ENCODE results near the gene CEBPB. TPM values are rescaled to one million over a fixed set of nuclear protein-coding genes. Genes with fewer than 3 reads are reported as not detected.
"Not testable (repeated sequence)": the region's sequence is repeated elsewhere in the genome, so short reads cannot be mapped to it uniquely, and the experiment has no call there.

Gene CEBPB
- total RNA-seq, 2 experiments from 2014 or later, result 28.9 to 40.1 TPM

GRCh38 chr20:50200482-50201104 is 10.0 kb downstream of the CEBPB start:
- H3K4me3 Mint-ChIP-seq, result no peak overlapping the region
- peaks cover 1% of the 10 kb centered on the region for H3K27me3 Mint-ChIP-seq
- ATAC-seq (no peak), DNase-seq (no peak)
- intact Hi-C loops (cut with DNase I, micrococcal nuclease), result no loop called here
- H3K36me3 Mint-ChIP-seq (ENCODE audit: low read depth), result peaks cover 5% of the 10 kb centered on the region
- H3K27ac Mint-ChIP-seq, result no peak overlapping the region
- H3K4me1 Mint-ChIP-seq, result peaks cover 18% of the 10 kb centered on the region
- H3K9me3 Mint-ChIP-seq (ENCODE audit: low read depth), result peaks cover 17% of the 10 kb centered on the region
- CTCF ChIA-PET, result interaction anchor here (1.2 kb wide), 1 partner anchor 8 kb away, joined by 3 read pairs; no protein-coding TSS in a partner anchor
- POLR2A ChIA-PET, result no interaction called here

DNA sequence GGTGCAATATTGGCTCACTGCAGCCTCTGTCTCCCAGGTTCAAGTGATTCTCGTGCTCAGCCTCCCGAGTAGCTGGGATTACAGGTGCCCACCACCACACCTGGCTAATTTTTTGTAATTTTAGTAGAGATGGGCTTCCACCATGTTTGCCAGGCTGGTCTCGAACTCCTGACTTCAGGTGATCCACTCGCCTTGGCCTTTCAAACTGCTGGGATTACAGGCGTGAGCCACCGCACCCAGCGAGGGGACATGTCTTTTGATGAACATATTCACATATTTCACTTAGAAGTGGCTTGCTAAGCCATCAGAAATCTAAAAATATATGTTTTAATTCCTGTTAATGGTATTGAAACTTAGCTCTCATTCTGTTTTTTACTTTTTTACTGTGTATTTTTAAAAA is 11.1 kb downstream of the CEBPB start:
- H3K27ac Mint-ChIP-seq; H3K4me3 Mint-ChIP-seq; H3K36me3 Mint-ChIP-seq (ENCODE audit: low read depth); DNase-seq; intact Hi-C loops (cut with DNase I, micrococcal nuclease); H3K27me3 Mint-ChIP-seq; ATAC-seq: not testable (repeated sequence)
- CTCF ChIA-PET, result interaction anchor here (0.6 to 2.6 kb wide), 6 partner anchors 13 to 262 kb away, joined by 3 to 8 read pairs (median 3); no protein-coding TSS in a partner anchor
- peaks cover 18% of the 10 kb centered on the region for H3K4me1 Mint-ChIP-seq
- POLR2A ChIA-PET, result interaction anchor here (0.6 kb wide), 1 partner anchor 10 kb away, joined by 4 read pairs; no protein-coding TSS in a partner anchor
- H3K9me3 Mint-ChIP-seq (ENCODE audit: low read depth), result peaks cover 17% of the 10 kb centered on the region

GRCh38 chr20:50202677-50203076 is 12.0 kb downstream of the CEBPB start:
- ChIA-PET POLR2A (no interaction called here), CTCF (interaction anchor here (1.0 to 2.6 kb wide), 9 partner anchors 25 to 589 kb away, joined by 3 to 8 read pairs (median 3); no protein-coding TSS in a partner anchor)
- Mint-ChIP-seq H3K4me3 (no peak overlapping the region), H3K36me3 (ENCODE audit: low read depth) (peaks cover 5% of the 10 kb centered on the region), H3K27me3 (peaks cover 1% of the 10 kb centered on the region), H3K9me3 (ENCODE audit: low read depth) (peaks cover 17% of the 10 kb centered on the region), H3K4me1 (peaks cover 18% of the 10 kb centered on the region), H3K27ac (peak overlapping the region; percentile 0)
- ATAC-seq (peak; percentile 78), DNase-seq (no peak)
- intact Hi-C loops (cut with DNase I, micrococcal nuclease), result no loop called here

- ATAC-seq, result no peak
- ChIA-PET POLR2A (no interaction called here), CTCF (interaction anchor here (2.6 kb wide), 1 partner anchor 260 kb away, joined by 8 read pairs; no protein-coding TSS in a partner anchor)
- DNase-seq, result no peak
- H3K27ac Mint-ChIP-seq, result no peak overlapping the region
- peaks cover 5% of the 10 kb centered on the region for H3K36me3 Mint-ChIP-seq (ENCODE audit: low read depth)
- H3K4me3 Mint-ChIP-seq, result no peak overlapping the region
- H3K9me3 Mint-ChIP-seq (ENCODE audit: low read depth), result peaks cover 16% of the 10 kb centered on the region
- peaks cover 1% of the 10 kb centered on the region for H3K27me3 Mint-ChIP-seq
- peaks cover 18% of the 10 kb centered on the region for H3K4me1 Mint-ChIP-seq
- intact Hi-C loops (cut with DNase I, micrococcal nuclease), result no loop called here
Measured at GRCh38 chr20:50203951-50204937, 13.6 kb downstream of the CEBPB start.

- Mint-ChIP-seq H3K36me3 (ENCODE audit: low read depth) (peaks cover 5% of the 10 kb centered on the region), H3K4me3 (no peak overlapping the region), H3K27ac (no peak overlapping the region), H3K4me1 (peaks cover 25% of the 10 kb centered on the region), H3K9me3 (ENCODE audit: low read depth) (peaks cover 13% of the 10 kb centered on the region), H3K27me3 (peaks cover 3% of the 10 kb centered on the region)
- ChIA-PET POLR2A (interaction anchor here (0.6 kb wide), 1 partner anchor 21 kb away, joined by 3 read pairs; no protein-coding TSS in a partner anchor), CTCF (interaction anchor here (0.6 to 0.9 kb wide), 3 partner anchors 20 to 880 kb away, joined by 3 read pairs; no protein-coding TSS in a partner anchor)
- ATAC-seq (no peak), DNase-seq (no peak)
- intact Hi-C loops (cut with DNase I, micrococcal nuclease), result no loop called here
Measured at GRCh38 chr20:50207026-50207425, 16.4 kb downstream of the CEBPB start.

GRCh38 chr20:50208085-50208491 is 17.5 kb downstream of the CEBPB start:
- Mint-ChIP-seq H3K4me3 (no peak overlapping the region), H3K27me3 (peaks cover 3% of the 10 kb centered on the region), H3K27ac (no peak overlapping the region), H3K4me1 (peaks cover 17% of the 10 kb centered on the region), H3K9me3 (ENCODE audit: low read depth) (peaks cover 13% of the 10 kb centered on the region), H3K36me3 (ENCODE audit: low read depth) (peaks cover 5% of the 10 kb centered on the region)
- DNase-seq (no peak), ATAC-seq (no peak)
- intact Hi-C loops (cut with DNase I, micrococcal nuclease), result no loop called here
- POLR2A ChIA-PET, result no interaction called here
- CTCF ChIA-PET, result interaction anchor here (0.6 to 1.4 kb wide), 2 partner anchors 8 to 243 kb away, joined by 3 read pairs; no protein-coding TSS in a partner anchor

GRCh38 chr20:50208815-50209214 is 18.2 kb downstream of the CEBPB start:
- H3K9me3 Mint-ChIP-seq (ENCODE audit: low read depth); POLR2A ChIA-PET; H3K27ac Mint-ChIP-seq; H3K36me3 Mint-ChIP-seq (ENCODE audit: low read depth); ATAC-seq; intact Hi-C loops (cut with DNase I, micrococcal nuclease); H3K4me3 Mint-ChIP-seq; DNase-seq; H3K4me1 Mint-ChIP-seq; H3K27me3 Mint-ChIP-seq: not testable (repeated sequence)
- CTCF ChIA-PET, result interaction anchor here (1.4 kb wide), 1 partner anchor 9 kb away, joined by 3 read pairs; no protein-coding TSS in a partner anchor

- peaks cover 2% of the 10 kb centered on the region for H3K27me3 Mint-ChIP-seq
- ATAC-seq (no peak), DNase-seq (no peak)
- H3K4me3 Mint-ChIP-seq, result no peak overlapping the region
- H3K4me1 Mint-ChIP-seq, result peaks cover 7% of the 10 kb centered on the region
- intact Hi-C loops (cut with DNase I, micrococcal nuclease), result no loop called here
- ChIA-PET CTCF (interaction anchor here (0.6 kb wide), 1 partner anchor 1245 kb away, joined by 3 read pairs; no protein-coding TSS in a partner anchor), POLR2A (interaction anchor here (0.6 kb wide), 1 partner anchor 319 kb away, joined by 3 read pairs; no protein-coding TSS in a partner anchor)
- H3K36me3 Mint-ChIP-seq (ENCODE audit: low read depth), result no peaks in the 10 kb centered on the region
- H3K27ac Mint-ChIP-seq, result no peak overlapping the region
- no peaks in the 10 kb centered on the region for H3K9me3 Mint-ChIP-seq (ENCODE audit: low read depth)
Measured at GRCh38 chr20:50210066-50210619, 19.5 kb downstream of the CEBPB start.

GRCh38 chr20:50211091-50211490 is 20.5 kb downstream of the CEBPB start:
- Mint-ChIP-seq H3K36me3 (ENCODE audit: low read depth) (no peaks in the 10 kb centered on the region), H3K4me3 (no peak overlapping the region), H3K27ac (no peak overlapping the region), H3K9me3 (ENCODE audit: low read depth) (no peaks in the 10 kb centered on the region), H3K27me3 (peaks cover 2% of the 10 kb centered on the region), H3K4me1 (peaks cover 7% of the 10 kb centered on the region)
- intact Hi-C loops (cut with DNase I, micrococcal nuclease), result no loop called here
- ATAC-seq (no peak), DNase-seq (no peak)
- ChIA-PET CTCF (interaction anchor here (0.6 to 0.7 kb wide), 2 partner anchors 72 to 1244 kb away, joined by 3 read pairs; no protein-coding TSS in a partner anchor), POLR2A (interaction anchor here (0.6 kb wide), 1 partner anchor 318 kb away, joined by 3 read pairs; no protein-coding TSS in a partner anchor)

DNA sequence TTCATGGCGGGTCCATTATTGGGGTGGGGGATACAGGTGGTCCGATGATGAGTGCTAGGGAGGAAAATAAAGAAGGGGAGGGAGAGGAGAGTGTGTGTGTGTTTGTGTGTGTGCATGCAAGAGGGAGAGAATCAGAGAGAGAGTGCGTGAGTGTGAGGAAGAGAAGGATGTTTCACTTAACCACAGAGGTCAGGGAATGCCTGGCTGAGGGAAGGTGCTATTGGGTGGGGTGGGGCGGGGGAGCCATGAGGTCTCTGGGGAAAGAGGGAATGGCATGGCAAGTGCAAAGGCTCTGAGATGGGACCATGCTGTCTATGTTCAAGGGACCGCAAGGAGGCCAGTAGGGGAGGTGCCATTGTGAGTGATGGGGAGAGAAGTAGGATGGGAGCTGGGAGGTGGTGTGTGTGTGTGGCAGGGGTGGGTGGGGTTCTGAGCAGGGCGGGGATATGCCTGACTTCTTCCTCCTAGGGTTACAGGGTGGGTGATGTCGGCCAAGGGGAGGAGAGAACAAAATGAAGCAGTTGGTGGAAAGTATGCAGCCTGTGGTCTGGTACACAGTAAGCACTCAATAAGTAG is 23.0 kb downstream of the CEBPB start:
- Mint-ChIP-seq H3K27me3 (peaks cover 2% of the 10 kb centered on the region), H3K4me3 (no peak overlapping the region), H3K36me3 (ENCODE audit: low read depth) (no peaks in the 10 kb centered on the region), H3K4me1 (peaks cover 7% of the 10 kb centered on the region), H3K27ac (no peak overlapping the region), H3K9me3 (ENCODE audit: low read depth) (no peaks in the 10 kb centered on the region)
- intact Hi-C loops (cut with DNase I, micrococcal nuclease), result no loop called here
- CTCF ChIA-PET, result no interaction called here
- no peak for DNase-seq
- POLR2A ChIA-PET, result no interaction called here
- no peak for ATAC-seq

All from activated CD4-positive, alpha-beta T cell treated with anti-CD3 and anti-CD28 coated beads for 36 hours (primary cell).